Activated B cell treated with CpG ODN at 0.5 μM for 24 hours (primary cell): ENCODE results near the gene ETV6. TPM values are rescaled to one million over a fixed set of nuclear protein-coding genes. Genes with fewer than 3 reads are reported as not detected.

Source experiments
- ATAC-seq: fragments of 200-7000 bp; cut with Tn5 transposase; one replicate; pipeline ENCODE4 v1.10.0; 2021; ENCODE audit warnings: low read depth, mild to moderate bottlenecking, moderate library complexity
- CTCF ChIA-PET: fragments of 350-600 bp; sonication (Branson Sonifier 250); formaldehyde crosslinking; loops from one replicate; lab custom pipeline; 2021; ENCODE audit warnings: antibody characterized with exemption; lab: Charles Lee
- POLR2A ChIA-PET: fragments of 350-600 bp; sonication (Branson Sonifier 250); formaldehyde crosslinking; loops from one replicate; lab custom pipeline; 2021; ENCODE audit warnings: antibody characterized with exemption; lab: Charles Lee
- DNase-seq: peaks from one replicate; pipeline ENCODE4 v3.0.0; 2022
- H3K27ac Mint-ChIP-seq: one replicate; pipeline ENCODE4 v1.8.0; 2020; ENCODE audit warnings: mixed read lengths
- H3K27me3 Mint-ChIP-seq: one replicate; pipeline ENCODE4 v1.8.0; 2021; ENCODE audit warnings: mixed read lengths
- H3K36me3 Mint-ChIP-seq: one replicate; pipeline ENCODE4 v1.8.0; 2021; ENCODE audit warnings: low read depth, mixed read lengths
- H3K4me1 Mint-ChIP-seq: one replicate; pipeline ENCODE4 v1.8.0; 2021; ENCODE audit warnings: mixed read lengths
- H3K4me3 Mint-ChIP-seq: one replicate; pipeline ENCODE4 v1.8.0; 2020; ENCODE audit warnings: mild to moderate bottlenecking, mixed read lengths
- H3K9me3 Mint-ChIP-seq: one replicate; pipeline ENCODE4 v1.8.0; 2020; ENCODE audit warnings: mixed read lengths
- intact Hi-C: fragments of 100-400 bp; cut with micrococcal nuclease; formaldehyde crosslinking; loops from one replicate; pipeline ENCODE4 v1.15.1; 2024
- total RNA-seq: library from RNA; stranded (reverse); gene quantifications from 2 replicates; pipeline ENCODE4 v1.2.3, GENCODE V29; 2022
- TF ChIP-seq, protein P1 (sequence below): fragments of 200-600 bp; IDR thresholded peaks from one replicate; pipeline ENCODE4 v1.8.0; 2022; ENCODE audit warnings: antibody characterized with exemption, mild to moderate bottlenecking

Gene ETV6
- total RNA-seq, 1 donor from 2014 or later: 130 TPM

DNA sequence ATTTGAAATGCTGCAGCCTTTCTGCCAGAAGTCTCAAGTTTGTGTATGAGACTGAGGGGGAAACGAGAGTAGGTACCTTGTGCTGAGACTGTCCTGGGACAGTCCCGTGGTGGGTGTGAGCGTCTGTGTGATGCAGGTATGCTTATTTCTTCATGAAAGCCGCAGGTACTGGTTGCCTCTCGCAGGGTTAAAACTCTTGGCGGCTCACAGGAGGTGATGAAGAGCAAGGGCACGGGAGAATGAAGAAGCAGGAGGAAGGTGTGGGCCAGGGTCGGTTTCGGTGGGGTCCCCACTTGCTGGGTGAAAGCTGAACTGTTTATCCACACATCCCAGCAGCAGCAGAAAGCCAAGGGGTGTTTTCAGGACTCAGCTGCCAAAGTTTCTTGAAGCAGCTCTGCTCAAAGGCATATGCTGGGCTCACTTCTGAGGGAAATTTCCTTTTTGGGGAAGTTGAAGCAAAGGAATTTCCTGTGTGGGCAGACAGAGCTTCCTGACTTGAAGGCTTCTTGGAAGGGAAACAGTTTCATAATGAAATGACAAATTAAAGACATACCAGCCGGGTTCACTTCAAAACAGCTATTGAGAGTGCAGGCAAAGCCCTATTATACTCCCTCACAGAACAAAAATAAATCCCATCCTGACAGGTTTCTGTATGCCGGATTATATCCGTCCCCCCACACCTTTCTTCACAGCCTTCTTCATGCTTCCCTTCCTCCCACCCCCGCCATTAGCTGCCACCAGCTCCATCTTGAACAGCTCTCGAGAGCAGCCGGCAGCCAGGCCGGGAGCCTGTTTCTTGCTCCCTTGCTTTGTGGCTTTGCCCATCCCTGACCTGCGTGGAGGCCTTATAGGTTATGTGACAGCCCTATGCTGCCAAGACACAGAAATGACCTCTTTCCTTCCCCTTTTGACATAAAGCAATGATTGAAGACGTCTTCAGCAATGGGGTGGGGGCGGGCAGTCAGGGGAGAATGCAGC is 116.6 kb downstream of the ETV6 start:
- POLR2A ChIA-PET: interaction anchor here (0.6 to 13.3 kb wide), 26 partner anchors 8 to 950 kb away, joined by 3 to 433 read pairs (median 5); partner anchors contain the start of gene ETV6
- TF ChIP-seq, protein P1, sequence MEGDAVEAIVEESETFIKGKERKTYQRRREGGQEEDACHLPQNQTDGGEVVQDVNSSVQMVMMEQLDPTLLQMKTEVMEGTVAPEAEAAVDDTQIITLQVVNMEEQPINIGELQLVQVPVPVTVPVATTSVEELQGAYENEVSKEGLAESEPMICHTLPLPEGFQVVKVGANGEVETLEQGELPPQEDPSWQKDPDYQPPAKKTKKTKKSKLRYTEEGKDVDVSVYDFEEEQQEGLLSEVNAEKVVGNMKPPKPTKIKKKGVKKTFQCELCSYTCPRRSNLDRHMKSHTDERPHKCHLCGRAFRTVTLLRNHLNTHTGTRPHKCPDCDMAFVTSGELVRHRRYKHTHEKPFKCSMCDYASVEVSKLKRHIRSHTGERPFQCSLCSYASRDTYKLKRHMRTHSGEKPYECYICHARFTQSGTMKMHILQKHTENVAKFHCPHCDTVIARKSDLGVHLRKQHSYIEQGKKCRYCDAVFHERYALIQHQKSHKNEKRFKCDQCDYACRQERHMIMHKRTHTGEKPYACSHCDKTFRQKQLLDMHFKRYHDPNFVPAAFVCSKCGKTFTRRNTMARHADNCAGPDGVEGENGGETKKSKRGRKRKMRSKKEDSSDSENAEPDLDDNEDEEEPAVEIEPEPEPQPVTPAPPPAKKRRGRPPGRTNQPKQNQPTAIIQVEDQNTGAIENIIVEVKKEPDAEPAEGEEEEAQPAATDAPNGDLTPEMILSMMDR: no peak
- ATAC-seq (peak; percentile 84), DNase-seq (peak; percentile 48)
- peaks cover 16% of the 10 kb centered on the region for H3K36me3 Mint-ChIP-seq
- H3K9me3 Mint-ChIP-seq: no peaks in the 10 kb centered on the region
- no peaks in the 10 kb centered on the region for H3K27me3 Mint-ChIP-seq
- peak overlapping the region; percentile 93 for H3K27ac Mint-ChIP-seq
- H3K4me3 Mint-ChIP-seq: peak overlapping the region; percentile 77
- H3K4me1 Mint-ChIP-seq: peaks cover 92% of the 10 kb centered on the region
- intact Hi-C loops: loop anchor here (1.0 to 2.0 kb wide), 9 partner anchors 15 to 245 kb away; partner anchors contain the start of gene ETV6
- CTCF ChIA-PET: interaction anchor here (0.7 to 1.7 kb wide), 4 partner anchors 16 to 267 kb away, joined by 3 to 11 read pairs (median 4); no protein-coding TSS in a partner anchor

DNA sequence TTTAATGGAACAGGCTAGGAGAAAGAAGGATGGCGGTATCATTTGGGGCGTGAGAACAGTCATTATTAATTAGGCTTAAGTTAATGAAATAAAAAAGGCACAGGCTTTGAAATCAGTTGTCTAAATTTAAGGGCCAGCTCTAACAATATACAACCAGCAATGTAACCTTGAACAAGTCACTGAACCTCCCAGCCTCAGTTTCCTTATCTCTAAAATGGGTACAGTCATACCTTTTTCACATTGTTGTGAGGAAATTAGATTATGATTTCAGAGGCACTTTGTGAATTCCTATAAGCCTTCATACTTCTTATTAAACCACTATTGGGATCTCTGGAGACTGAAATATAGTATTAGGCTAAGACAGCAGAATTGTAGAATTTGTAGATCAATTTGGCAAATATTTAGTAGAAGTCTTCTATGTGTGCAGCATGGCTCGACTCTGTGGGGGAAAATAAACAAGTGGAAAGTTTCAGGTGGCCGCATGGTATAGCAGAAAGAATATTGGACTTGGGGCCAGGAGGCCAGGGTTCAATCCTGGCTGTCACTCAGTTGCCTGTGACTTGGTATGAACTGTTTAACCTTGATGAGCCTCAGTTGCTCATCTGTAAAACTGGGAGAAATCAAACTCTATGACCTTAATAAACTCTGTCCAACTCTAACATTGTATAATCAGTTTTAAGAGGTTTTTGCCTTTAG is 117.7 kb downstream of the ETV6 start:
- Mint-ChIP-seq H3K4me1 (peaks cover 91% of the 10 kb centered on the region), H3K4me3 (peak overlapping the region; percentile 77), H3K27me3 (no peaks in the 10 kb centered on the region), H3K9me3 (no peaks in the 10 kb centered on the region), H3K36me3 (peaks cover 21% of the 10 kb centered on the region), H3K27ac (peak overlapping the region; percentile 93)
- POLR2A ChIA-PET: interaction anchor here (0.6 to 13.3 kb wide), 14 partner anchors 13 to 949 kb away, joined by 3 to 433 read pairs (median 8); partner anchors contain the start of gene ETV6
- CTCF ChIA-PET: interaction anchor here (1.4 to 1.7 kb wide), 2 partner anchors 13 to 266 kb away, joined by 4 to 11 read pairs; no protein-coding TSS in a partner anchor
- intact Hi-C loops: loop anchor here (2.0 kb wide), 1 partner anchor 244 kb away; no protein-coding TSS in a partner anchor
- DNase-seq (no peak), ATAC-seq (no peak)
- TF ChIP-seq, protein P1: no peak

DNA sequence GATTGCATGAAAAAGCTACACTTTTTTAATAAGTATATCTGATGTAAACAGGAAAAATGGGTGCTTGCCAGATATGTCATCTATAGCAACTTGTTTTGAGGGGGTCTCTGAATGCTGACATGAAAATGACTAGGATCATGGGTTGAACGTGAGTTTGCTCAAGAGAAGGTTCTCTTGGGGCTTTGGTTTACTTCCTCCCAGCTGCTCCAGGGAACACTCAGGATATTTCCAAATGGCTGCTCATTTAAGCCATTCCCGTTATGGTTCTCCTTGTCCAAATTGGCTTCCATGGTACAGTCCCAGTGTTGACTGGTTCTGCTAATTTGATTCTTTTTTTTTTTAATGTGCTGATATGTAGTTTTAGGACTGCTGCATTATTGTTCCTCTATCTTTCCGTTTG is 118.3 kb downstream of the ETV6 start:
- peaks cover 23% of the 10 kb centered on the region for H3K36me3 Mint-ChIP-seq
- ATAC-seq (no peak), DNase-seq (no peak)
- H3K27me3 Mint-ChIP-seq: no peaks in the 10 kb centered on the region
- ChIA-PET CTCF (interaction anchor here (1.4 kb wide), 1 partner anchor 12 kb away, joined by 4 read pairs; no protein-coding TSS in a partner anchor), POLR2A (interaction anchor here (0.6 to 13.3 kb wide), 5 partner anchors 22 to 184 kb away, joined by 3 to 433 read pairs (median 8); partner anchors contain the start of gene ETV6)
- peaks cover 89% of the 10 kb centered on the region for H3K4me1 Mint-ChIP-seq
- peak overlapping the region; percentile 93 for H3K27ac Mint-ChIP-seq
- TF ChIP-seq, protein P1: no peak
- intact Hi-C loops: loop anchor here (2.0 kb wide), 1 partner anchor 243 kb away; no protein-coding TSS in a partner anchor
- H3K9me3 Mint-ChIP-seq: no peaks in the 10 kb centered on the region
- H3K4me3 Mint-ChIP-seq: no peak overlapping the region

DNA sequence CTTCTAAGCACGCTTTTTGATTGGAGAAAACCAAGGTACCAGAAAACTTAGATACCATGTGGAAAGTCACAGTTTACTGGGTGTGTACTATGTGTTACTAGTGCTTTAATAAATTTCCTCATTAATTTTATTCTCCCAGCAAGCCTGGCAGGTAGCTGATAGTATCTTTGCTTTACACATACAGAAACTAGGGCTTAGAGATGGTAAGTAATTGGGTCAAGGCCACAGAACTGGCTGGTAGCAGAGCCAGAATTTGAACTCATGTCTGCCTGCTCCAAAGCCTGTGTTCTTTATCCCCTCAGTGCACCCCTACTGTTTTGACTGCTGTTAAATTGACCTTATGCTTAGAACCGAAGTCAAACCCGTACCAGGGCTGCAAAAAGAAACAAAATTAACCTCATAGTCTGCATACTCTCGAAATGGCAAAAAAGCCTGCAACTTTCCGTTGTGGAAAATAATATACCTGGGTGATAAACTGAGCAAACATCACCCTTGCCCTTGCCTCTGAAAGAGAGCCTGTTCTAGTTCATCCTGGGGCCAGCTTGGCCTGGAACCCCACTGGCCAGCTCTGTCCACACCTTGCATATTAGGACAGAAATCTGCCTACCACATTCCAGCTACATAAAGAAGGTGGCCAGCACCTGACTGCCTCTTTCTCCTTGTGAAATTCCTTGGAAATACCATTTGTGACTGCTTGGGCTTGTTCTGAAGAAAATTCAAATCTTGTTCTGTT is 118.9 kb downstream of the ETV6 start:
- H3K9me3 Mint-ChIP-seq: no peaks in the 10 kb centered on the region
- ChIA-PET CTCF (interaction anchor here (1.4 kb wide), 2 partner anchors 12 to 18 kb away, joined by 3 to 4 read pairs; no protein-coding TSS in a partner anchor), POLR2A (interaction anchor here (0.6 to 13.3 kb wide), 6 partner anchors 10 to 185 kb away, joined by 3 to 433 read pairs (median 5); no protein-coding TSS in a partner anchor)
- peak overlapping the region; percentile 93 for H3K27ac Mint-ChIP-seq
- H3K4me3 Mint-ChIP-seq: no peak overlapping the region
- intact Hi-C loops: no loop called here
- no peaks in the 10 kb centered on the region for H3K27me3 Mint-ChIP-seq
- ATAC-seq: no peak
- peaks cover 85% of the 10 kb centered on the region for H3K4me1 Mint-ChIP-seq
- DNase-seq: no peak
- peaks cover 23% of the 10 kb centered on the region for H3K36me3 Mint-ChIP-seq
- TF ChIP-seq, protein P1: no peak
